Breast epithelium (tissue), 4 donors: Measurements from ENCODE around the gene TACR2. TPM values are rescaled to one million over a fixed set of nuclear protein-coding genes. Genes with fewer than 3 reads are reported as not detected.

ENCODE experiments used
- DNase-seq, 2 donors: peaks; one replicate each; pipeline ENCODE4 v3.0.0-alpha.2; 2019; ENCODE audit warnings: low spot score in 2 of 2
- H3K27ac ChIP-seq, 2 donors: fragments of 200-600 bp; sonication (generic) in 1 of 2; one replicate each; pipeline ENCODE4 v1.5.1; 2016 to 2019; ENCODE audit warnings: mild to moderate bottlenecking in 1 of 2
- H3K27me3 ChIP-seq, 2 donors: fragments of 200-600 bp; sonication (generic) in 1 of 2; one replicate each; pipeline versions ENCODE4 v1.5.1 to v1.6.0; 2017 to 2019; ENCODE audit warnings: control low read depth in 1 of 2, mild to moderate bottlenecking in 1 of 2
- H3K36me3 ChIP-seq: fragments of 200-600 bp; one replicate; pipeline ENCODE4 v1.5.1; 2019
- H3K4me1 ChIP-seq, 2 donors: fragments of 200-600 bp; sonication (generic); one replicate each; pipeline ENCODE4 v1.5.1; 2016 to 2019; ENCODE audit warnings: control low read depth in 1 of 2
- H3K4me3 ChIP-seq, 3 donors: fragments of 200-600 bp; sonication (generic); 1 replicate in 2 of 3; 2 replicates in 1 of 3; pipeline ENCODE4 v1.5.1; 2016 to 2019; ENCODE audit warnings: mild to moderate bottlenecking in 3 of 3, moderate library complexity in 2 of 3
- H3K9me3 ChIP-seq, 2 donors: fragments of 200-600 bp; sonication (generic) in 1 of 2; one replicate each; pipeline ENCODE4 v1.5.1; 2016 to 2019; ENCODE audit warnings: control low read depth in 1 of 2
- POLR2A ChIP-seq: fragments of 450-650 bp; IDR thresholded peaks from one replicate; pipeline ENCODE4 v1.6.1; 2016; ENCODE audit warnings: antibody characterized with exemption, mild to moderate bottlenecking, moderate library complexity
- POLR2AphosphoS5 ChIP-seq, 3 donors: sonication (generic); formaldehyde crosslinking; IDR thresholded peaks; one replicate each; pipeline ENCODE4 v1.6.1; 2017; ENCODE audit warnings: antibody characterized with exemption in 3 of 3
- intact Hi-C: fragments of 100-400 bp; cut with DNase I; formaldehyde crosslinking; loops from one replicate; pipeline ENCODE4 v1.15.1; 2023; ENCODE audit warnings: low total_unique reads
- total RNA-seq, 3 donors: library from RNA; depleted of rRNA; stranded (reverse); fragments of >200 nt; gene quantifications; one replicate each; pipeline ENCODE4 v1.1.0, GENCODE V29; 2016
- TF ChIP-seq, protein P1 (sequence below), 3 donors: fragments of 450-650 bp; IDR thresholded peaks; one replicate each; pipeline ENCODE4 v1.5.1; 2016 to 2017; ENCODE audit warnings: antibody characterized with exemption in 3 of 3, mild to moderate bottlenecking in 3 of 3, moderate library complexity in 3 of 3

The TACR2 gene
- total RNA-seq, 3 donors from 2014 or later: 0.66 to 3.2 (median 0.73) TPM

DNA sequence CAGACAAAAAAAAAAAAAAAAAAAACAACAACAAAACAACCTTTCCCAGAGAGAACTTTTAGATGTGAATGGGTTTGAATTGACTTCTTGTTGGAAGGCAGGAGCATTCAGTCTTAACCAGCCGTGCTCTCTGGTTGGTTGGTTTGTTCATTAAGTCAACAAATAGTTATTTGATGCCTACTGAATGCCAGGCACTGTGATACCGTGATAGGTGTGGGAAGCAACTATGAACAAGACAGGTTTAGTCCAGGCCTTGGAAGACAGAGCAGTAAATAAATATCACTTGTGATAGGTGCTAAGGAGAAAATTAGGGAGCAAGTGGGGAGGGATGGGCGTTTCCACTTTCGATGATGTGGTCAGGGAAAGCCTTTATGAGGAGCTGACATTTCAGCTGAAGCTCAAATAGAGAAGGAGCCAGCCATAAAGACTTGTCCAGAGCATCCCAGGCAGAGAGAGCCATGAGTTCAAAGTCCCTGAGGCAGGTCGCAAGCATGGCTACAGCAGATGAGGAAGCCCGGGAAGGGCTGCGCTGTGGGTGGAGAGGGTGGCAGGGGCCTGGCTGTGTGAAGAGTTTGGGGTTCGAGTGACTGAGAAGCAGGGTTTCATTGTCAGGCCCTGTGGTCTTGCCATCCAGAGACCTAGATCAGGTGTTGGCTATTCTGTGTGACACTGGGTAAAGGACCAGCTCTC, 42.5 kb upstream of the TACR2 start:
- Histone ChIP-seq H3K4me3 (no peak overlapping the region), H3K9me3 (no peaks in the 10 kb centered on the region), H3K27ac (peak overlapping the region; percentile 67 to 78), H3K27me3 (no peaks in the 10 kb centered on the region), H3K36me3 (no peaks in the 10 kb centered on the region), H3K4me1 (peaks cover 0 to 7% of the 10 kb centered on the region in 2 donors)
- DNase-seq: no peak
- no peak for TF ChIP-seq POLR2A
- no peak for TF ChIP-seq POLR2AphosphoS5 (IDR thresholded peaks at IDR 0.05)
- TF ChIP-seq, protein P1, sequence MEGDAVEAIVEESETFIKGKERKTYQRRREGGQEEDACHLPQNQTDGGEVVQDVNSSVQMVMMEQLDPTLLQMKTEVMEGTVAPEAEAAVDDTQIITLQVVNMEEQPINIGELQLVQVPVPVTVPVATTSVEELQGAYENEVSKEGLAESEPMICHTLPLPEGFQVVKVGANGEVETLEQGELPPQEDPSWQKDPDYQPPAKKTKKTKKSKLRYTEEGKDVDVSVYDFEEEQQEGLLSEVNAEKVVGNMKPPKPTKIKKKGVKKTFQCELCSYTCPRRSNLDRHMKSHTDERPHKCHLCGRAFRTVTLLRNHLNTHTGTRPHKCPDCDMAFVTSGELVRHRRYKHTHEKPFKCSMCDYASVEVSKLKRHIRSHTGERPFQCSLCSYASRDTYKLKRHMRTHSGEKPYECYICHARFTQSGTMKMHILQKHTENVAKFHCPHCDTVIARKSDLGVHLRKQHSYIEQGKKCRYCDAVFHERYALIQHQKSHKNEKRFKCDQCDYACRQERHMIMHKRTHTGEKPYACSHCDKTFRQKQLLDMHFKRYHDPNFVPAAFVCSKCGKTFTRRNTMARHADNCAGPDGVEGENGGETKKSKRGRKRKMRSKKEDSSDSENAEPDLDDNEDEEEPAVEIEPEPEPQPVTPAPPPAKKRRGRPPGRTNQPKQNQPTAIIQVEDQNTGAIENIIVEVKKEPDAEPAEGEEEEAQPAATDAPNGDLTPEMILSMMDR (IDR thresholded peaks at IDR 0.05): no peak
- intact Hi-C loops: no loop called here

DNA sequence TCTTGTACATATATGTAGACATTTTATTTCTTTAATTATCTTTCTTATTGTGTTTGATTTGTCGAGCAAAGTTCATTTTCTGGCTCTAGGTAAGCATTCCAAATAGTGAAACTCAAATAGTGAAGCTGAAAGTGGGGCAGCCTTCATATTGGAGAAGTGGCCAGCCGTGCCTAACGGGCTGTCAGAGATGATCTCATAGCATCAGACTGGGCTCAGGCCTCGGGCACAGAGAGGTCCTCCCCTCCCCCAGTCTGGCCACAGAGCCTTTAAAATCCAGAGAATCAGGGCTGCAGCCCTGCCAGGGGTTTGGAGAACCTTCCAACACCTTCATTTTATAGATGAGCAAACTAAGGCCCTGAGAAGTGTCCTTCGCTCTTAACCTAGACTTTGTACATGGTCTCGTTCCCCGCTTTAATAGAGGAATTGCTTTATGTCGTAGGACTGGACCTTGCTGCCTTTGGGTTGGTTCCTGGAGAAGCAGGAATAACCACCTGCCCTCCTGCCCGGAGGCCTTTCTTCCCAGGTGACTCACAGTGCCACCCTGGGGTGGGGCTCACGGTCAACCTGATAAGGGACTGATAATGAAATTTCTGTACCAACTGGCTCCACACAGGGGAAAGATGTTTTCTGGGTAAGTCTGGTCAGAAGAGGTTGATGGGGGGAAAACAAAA, 41.8 kb upstream of the TACR2 start:
- intact Hi-C loops: no loop called here
- H3K4me1 ChIP-seq: peaks cover 0 to 11% of the 10 kb centered on the region in 2 donors
- H3K36me3 ChIP-seq: no peaks in the 10 kb centered on the region
- no peaks in the 10 kb centered on the region for H3K27me3 ChIP-seq
- DNase-seq: no peak
- peak overlapping the region; percentile 74 to 75 for H3K27ac ChIP-seq
- H3K4me3 ChIP-seq: no peak overlapping the region
- TF ChIP-seq, protein P1 (IDR thresholded peaks at IDR 0.05): no peak
- TF ChIP-seq POLR2A (no peak), POLR2AphosphoS5 (IDR thresholded peaks at IDR 0.05) (no peak)
- H3K9me3 ChIP-seq: no peaks in the 10 kb centered on the region

DNA sequence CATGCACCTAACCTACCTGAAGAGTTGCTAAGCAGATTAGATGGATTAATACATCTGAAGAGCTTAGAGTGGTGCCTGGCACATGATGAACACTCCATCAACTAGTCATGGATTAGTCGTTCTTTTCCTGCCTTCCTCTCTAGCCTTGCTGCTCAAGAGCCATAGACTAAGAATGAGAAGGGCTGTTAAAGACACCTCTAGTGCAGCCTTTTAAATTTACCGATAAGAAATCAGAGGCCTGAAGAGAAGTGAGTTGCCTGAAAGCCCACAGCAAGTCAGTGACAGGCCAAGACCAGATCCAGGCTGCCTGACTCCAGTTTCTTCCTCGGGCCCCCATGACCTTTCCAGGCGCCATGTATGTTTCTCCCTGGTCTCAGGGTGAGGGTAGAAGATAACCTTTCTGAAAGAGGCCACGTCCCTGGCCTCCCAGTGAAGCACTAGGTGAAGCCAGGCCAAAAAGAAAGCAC, 41.1 kb upstream of the TACR2 start:
- intact Hi-C loops: no loop called here
- DNase-seq: no peak
- H3K4me1 ChIP-seq: peaks cover 0 to 12% of the 10 kb centered on the region in 2 donors

DNA sequence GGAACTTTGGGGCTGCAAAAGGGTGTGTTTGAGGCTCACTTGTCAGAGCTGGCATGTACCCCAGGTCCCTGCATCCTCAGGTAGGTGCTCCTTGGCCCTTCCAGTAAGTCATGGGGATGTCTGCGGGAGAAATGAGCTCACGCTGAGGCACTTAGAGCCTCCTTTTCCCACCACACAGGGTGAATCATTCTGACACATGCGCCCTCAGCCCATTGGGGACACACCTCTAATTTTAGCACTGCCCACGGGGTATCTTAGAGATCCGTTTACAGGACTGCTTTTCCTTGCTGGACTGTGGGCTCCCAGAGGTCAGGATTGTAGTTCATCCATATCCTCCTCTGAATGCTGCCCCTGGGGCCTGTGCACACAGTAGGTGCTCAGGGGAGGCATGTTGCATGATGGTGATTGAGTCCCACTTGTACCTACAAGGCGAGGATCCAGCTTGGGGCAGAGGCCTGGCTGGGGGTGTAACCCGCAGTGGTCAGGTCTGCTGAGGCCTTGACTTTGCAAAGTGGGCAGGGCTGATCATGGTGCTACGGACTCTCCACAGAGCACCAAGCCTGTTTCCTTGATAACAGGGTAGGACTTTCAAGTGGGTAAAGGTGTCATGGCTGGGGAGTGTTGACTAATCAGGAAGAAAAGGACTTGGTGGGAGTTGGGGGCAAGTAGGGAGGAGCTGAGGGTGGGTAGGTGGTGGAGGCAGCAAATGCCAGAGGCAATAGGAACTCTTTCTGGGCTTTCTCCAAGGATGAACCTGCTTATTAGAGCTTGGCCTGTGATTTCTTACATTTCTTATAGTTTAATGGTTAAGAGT, 40.4 kb upstream of the TACR2 start:
- Histone ChIP-seq H3K27me3 (no peaks in the 10 kb centered on the region), H3K4me1 (peaks cover 0 to 12% of the 10 kb centered on the region in 2 donors), H3K27ac (peak overlapping the region; percentile 74 to 75), H3K36me3 (no peaks in the 10 kb centered on the region), H3K9me3 (no peaks in the 10 kb centered on the region), H3K4me3 (no peak overlapping the region)
- DNase-seq: no peak
- TF ChIP-seq POLR2AphosphoS5 (IDR thresholded peaks at IDR 0.05) (no peak), POLR2A (no peak)
- TF ChIP-seq, protein P1 (IDR thresholded peaks at IDR 0.05): no peak
- intact Hi-C loops: no loop called here

More for the DNA sequence above, 41.1 kb upstream of the TACR2 start:
- Histone ChIP-seq H3K36me3 (no peaks in the 10 kb centered on the region), H3K27me3 (no peaks in the 10 kb centered on the region), H3K4me3 (no peak overlapping the region), H3K27ac (peak overlapping the region; percentile 74 to 75), H3K9me3 (no peaks in the 10 kb centered on the region)
- TF ChIP-seq POLR2A: no peak
- TF ChIP-seq, protein P1 (IDR thresholded peaks at IDR 0.05): no peak
- no peak for TF ChIP-seq POLR2AphosphoS5 (IDR thresholded peaks at IDR 0.05)
